ENCODE data around the gene BBS1.
A peak's percentile ranks its signal among the peaks of the same experiment; 100 is the strongest.

BBS1 gene

GRCh38 chr11:66477263-66478201 lies 32.9 kb upstream of the BBS1 start:
- no peak for DNase-seq

DNA sequence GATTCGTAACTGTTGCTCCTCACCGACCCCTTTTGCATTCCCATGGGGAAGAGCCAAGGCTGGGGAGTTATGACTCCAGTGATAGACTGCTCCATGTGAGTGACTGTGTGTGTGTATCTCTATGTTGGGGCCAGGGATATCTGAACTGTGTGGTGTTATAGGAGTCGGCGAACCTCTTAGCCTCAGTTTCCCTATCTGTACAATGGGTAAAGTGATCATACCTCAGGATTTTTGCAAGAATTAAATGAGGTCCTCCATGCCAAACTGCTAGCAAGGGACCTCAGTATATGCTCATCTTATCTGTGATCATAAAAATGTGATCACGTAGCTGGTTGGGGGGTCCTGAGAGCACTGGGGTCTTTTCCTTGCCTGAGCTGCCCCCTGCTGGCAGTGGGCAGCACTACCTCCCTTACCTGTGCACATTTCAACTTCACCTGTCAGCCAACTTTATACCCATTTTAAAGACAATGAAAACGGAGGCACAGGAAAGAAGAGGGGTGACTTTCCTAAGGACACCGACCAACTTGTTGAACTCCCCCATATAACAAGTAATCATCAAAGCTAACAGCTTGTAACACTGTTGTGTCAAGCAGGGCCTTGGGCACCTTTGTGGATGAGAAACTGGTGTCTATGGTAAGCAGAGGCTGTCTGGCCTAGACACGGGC lies 31.6 kb upstream of the BBS1 start:
- no peak for DNase-seq

- DNase-seq, result peak; percentile 59 to 61
These were observed 30.9 kb upstream of the BBS1 start for GRCh38 chr11:66479394-66480116.

DNA sequence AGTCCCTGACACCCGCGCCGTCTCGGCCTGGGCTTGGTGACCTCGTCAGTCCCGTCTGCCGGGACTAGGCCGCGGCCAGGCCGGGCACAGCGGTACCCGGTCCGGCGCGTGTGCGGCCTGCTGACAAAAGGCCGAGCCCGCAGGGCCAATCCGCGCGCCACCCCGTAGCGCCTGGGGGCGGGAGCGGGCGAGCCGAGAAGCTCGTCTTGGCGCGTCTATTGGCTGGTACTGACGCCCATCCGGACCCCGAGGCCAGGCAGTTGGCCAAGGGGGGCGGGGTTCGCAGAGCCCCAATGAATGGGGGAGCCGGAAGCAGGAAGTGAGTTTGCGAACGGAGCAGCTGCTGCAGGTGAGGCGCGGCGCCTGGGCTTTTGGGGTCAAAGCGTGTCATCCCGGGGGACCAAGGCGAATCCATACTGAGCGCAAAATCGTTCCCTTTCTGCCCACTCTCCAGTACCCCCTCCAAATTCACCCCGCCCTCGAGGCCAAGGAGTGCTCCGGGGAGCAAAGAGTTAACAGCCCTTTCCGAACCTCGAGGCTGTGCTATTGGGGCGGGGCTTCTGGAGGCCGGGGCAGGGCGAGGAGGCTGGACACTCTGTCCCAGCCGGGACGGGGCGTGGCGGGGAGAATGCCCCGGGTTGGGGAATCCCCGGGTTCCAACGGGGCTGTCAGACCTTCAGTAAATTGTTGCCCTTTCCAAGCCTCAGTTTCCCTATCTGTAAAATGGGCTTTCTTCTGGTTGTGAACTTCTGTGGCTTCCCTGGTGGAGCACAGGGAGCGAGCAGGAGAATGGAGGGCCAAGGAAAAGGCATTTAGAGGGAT lies 30.1 kb upstream of the BBS1 start, which contains the start of gene DPP3:
Gene DPP3 (plus strand): TSS at position 318 of the 822 bp plus-strand sequence. CDS start 1,767 bp downstream, outside the sequence.
- DNase-seq, result peak; percentile 92 to 93

DNA sequence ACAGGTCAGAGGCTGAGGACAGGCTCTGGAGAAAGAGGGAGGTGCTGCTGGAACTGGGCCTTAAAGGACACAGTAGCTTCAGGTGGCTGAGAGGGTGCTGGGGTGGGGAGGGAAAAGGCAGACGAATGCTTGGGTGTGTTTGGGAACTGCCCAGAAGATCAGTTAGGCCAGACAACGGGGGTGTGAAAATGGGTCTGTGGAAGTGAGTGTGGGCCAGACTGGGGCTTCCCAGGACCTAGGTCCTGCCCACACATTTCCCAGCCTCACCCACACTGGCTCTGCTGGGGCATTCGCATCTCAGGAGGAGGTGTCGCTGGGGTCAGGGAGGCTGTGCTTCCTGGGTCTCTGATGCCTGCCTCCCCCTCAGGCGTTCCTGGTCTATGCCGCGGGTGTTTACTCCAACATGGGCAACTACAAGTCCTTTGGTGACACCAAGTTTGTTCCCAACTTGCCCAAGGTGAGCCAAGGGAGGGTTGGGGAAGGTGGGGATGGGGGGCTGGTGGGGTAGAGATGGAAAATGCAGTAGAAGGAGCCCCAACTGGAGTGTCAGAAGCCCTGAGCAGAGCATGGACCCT lies 25.5 kb upstream of the BBS1 start:
- no peak for DNase-seq

DNA sequence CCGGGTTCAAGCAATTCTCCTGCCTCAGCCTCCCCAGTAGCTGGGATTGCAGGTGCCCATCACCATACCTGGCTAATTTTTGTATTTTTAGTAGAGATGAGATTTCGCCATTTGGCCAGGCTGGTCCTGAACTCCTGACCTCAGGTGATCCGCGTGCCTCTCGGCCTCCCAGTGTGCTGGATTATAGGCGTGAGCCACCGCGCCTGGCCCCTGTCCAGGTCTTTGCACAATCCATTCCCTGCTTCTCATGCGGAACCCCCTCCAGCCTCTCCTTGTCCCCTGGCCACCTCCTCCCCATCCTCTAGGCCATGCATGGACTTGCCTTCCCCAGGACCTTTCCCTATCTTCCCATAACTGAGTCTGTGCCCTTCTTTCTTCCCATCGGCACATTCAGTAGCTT lies 21.5 kb upstream of the BBS1 start:
- no peak for DNase-seq

GRCh38 chr11:66489636-66490035 lies 20.8 kb upstream of the BBS1 start:
- DNase-seq, result no peak

GRCh38 chr11:66491315-66491935 lies 19.0 kb upstream of the BBS1 start:
- DNase-seq, result peak in 1 of 2 experiments; percentile 5

GRCh38 chr11:66492161-66492865 lies 18.1 kb upstream of the BBS1 start:
- no peak for DNase-seq

DNA sequence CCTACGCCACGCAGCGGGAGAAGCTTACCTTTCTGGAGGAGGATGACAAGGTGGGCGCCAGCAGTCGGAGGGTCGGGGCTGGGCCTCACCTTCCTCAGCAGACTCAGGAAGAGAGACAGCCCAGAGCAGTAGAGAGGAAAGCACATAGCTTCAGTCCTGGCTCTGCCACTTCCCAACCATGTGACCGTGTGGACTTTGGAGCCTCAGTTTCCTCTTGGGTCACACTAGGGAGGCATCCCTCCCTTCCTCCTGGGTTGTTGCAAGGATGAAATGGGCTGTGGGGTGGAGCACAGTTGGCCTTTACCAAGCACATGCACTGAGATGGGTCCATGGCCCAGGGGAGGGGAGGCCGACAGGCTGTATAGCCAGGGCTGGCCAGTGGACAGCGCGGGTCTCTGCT lies 17.3 kb upstream of the BBS1 start:
- DNase-seq, result no peak

DNA sequence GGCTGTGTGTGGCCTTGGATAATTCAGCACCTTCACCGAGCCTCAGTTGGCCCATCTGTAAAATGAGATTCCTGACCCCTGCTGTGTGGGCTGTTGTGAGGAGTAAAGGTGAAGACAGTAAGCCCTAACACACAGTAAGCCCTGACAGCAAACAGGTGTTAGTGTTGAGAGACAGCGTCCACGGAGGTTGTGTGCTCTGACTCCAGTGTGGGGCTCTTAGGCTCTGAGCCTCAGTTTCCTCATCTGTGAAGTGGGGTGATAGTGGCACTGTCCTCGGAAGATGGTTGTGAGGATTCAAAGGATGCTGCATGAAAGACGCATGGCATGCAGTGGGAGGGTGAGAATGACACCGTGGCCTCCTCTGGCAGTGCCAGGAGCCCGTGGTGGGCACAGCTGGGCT lies 16.0 kb upstream of the BBS1 start:
- no peak for DNase-seq

- DNase-seq, result no peak
These were observed 15.5 kb upstream of the BBS1 start for GRCh38 chr11:66494935-66495334.

DNA sequence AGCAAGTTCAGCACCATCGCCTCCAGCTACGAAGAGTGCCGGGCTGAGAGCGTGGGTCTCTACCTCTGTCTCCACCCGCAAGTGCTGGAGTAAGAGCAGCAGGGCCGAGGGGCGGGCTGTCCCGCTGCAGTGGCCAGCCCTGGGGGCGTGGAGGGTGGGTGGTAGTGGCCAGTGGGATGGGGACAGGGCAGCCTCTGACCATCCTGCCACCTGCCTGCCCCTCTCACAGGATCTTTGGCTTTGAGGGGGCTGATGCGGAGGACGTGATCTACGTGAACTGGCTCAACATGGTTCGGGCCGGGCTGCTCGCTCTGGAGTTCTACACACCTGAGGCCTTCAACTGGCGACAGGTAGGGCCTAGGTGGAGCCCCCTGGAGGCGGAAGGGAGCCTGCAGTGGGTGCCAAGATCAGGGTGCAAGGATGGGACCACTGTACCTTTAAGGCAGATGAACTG lies 15.0 kb upstream of the BBS1 start:
- DNase-seq, result no peak

DNA sequence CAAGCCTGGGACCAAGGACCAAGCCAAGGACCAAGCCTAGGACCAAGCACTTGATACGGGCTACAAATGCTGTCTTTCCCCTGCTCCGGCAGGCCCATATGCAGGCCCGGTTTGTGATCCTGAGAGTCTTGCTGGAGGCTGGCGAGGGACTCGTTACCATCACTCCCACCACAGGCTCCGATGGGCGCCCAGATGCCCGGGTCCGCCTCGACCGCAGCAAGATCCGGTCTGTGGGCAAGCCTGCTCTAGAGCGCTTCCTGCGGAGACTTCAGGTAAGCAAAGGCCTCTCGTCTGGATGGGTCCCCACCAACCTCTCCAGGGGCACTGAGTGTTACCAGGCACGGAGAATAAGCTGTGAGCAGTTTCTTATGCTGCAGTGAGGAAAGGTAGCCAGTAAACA lies 13.2 kb upstream of the BBS1 start:
- no peak for DNase-seq

DNA sequence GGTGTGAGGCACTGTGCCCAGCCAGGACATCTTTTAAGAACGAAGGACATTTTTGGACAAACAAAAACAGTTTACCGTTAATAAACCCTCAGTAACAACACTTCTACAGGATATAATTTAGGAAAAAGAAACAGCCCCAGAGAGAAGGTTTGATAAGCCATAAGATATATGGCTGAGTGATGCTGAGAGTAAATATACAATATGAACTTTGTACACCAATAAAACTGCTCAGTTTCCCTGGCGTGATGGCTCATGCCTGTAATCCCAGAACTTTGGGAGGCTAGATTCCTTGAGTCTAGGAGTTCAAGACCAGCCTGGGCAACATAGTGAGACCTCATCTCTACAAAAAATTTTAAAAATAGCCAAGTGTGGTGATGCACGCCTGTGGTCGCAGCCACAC lies 11.9 kb upstream of the BBS1 start:
- DNase-seq, result no peak

DNA sequence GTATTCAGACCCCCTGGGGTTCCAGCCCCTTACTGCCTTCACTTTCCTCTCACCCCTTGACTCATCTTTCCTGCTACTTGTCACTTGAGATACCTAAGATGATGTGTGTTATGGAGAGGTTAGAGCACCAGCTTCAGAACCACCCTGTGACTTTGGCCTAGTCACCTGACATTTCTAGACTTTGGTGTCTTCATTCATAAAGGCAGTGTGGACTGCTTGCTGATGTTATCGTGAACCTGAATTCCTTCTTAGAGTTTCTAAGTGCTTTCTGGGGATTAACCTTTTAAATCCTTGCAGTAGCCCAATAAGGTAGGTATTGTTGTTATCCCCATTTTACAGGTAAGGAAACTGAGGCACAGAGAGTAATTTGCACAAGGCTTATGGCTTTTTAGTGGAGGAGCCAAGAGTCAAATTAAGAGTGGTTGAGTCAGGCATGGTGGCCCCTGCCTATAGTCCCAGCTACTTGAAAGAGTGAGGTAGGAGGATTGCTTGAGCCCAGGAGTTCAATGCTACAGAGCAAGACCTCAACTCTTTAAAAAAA lies 5.1 kb upstream of the BBS1 start:
- no peak for DNase-seq

DNA sequence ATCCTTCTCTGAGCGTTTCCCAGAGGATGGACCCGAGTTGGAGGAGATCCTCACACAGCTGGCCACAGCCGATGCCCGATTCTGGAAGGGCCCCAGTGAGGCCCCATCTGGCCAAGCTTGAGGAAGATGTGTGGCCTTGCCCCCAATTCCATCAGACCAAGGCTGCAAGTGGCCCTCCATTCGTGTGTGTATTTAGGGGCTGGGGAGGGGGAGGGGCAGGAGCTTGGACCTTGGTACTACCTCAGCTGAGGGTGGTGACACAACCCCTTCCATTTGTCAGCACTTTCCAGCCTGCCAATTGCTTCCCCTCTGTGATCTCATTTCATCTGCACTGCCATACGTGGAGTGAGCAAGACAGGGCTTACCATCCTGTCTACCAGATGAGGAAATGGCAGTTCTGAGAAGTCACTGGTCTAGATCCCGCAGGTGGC lies 1.3 kb upstream of the BBS1 start:
- DNase-seq, result no peak

GRCh38 chr11:66510990-66511339 lies 530 bp downstream of the BBS1 start:
- DNase-seq, result no peak

DNA sequence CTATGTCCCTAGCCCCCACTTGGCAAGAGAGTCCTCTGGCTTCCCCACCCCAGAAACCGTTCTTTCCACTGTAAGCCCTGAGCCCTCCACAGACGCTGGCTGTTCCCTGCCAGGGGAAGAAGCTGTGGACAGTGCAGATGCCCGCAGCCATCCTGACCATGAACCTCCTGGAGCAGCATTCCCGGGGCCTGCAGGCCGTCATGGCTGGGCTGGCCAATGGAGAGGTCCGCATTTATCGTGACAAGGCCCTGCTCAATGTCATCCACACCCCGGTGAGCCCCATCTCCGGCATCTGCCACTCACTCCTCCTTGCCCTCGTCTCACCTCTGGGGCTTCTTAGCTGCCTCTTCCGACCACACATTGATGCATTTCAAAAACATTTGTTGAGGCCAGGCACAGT lies 13.2 kb downstream of the BBS1 start:
- DNase-seq, result no peak

DNA sequence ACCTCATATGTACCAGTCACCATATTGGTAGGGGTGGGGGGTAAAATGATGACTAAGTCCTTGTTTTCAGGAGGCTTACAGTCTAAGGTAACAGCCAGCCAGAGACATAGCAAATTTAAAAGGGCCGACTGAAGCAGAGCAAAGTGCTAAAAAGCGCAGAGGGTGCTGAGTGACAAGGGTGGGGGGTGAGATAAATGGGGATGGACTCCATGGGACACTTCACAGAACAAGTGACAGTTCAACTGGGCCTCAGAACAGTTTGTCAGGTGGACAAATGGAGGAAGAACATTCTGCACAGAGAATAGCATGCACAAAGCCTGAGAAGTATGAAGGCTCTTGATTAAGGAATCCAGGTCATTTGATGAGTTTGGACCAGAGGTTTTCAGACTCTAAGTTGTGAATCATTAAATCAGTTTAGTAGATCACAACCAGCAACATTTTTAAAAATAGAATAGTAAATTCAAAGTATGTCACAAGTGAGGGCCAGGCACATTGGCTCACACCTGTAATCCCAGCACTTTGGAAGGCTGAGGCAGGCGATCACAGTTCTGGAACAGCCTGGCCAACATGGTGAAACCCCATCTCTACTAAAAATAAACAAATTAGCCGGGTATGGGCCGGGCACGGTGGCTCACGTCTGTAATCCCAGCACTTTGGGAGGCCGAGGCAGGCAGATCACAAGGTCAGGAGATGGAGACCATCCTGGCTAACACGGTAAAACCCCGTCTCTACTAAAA lies 14.0 kb downstream of the BBS1 start:
- DNase-seq, result no peak
